NCI-H2196 (cell line): ENCODE data around the gene PSG6.
"Not testable (repeated sequence)": the region's sequence is repeated elsewhere in the genome, so short reads cannot be mapped to it uniquely, and the experiment has no call there.

Experiments
- DNase-seq: peaks from one replicate; lab custom pipeline; 2025; ENCODE audit not compliant: unreplicated experiment; lab: John Stamatoyannopoulos, UW

PSG6 gene

GRCh38 chr19:42917634-42918033 is at the start of gene PSG6:
Gene PSG6 (minus strand): TSS chr19:42917894. CDS start chr19:42917792, 102 bp downstream.
- DNase-seq = not testable (repeated sequence)

- no peak for DNase-seq
Measured at GRCh38 chr19:42965176-42965575, 47.5 kb upstream of the PSG6 start.

GRCh38 chr19:42961119-42961518 is 43.4 kb upstream of the PSG6 start:
- no peak for DNase-seq

- DNase-seq = not testable (repeated sequence)
Measured at GRCh38 chr19:42952126-42952525, 34.4 kb upstream of the PSG6 start.

- DNase-seq = not testable (repeated sequence)
Measured at GRCh38 chr19:42951476-42951875, 33.8 kb upstream of the PSG6 start.

- no peak for DNase-seq
Measured at GRCh38 chr19:42942187-42942789, 24.6 kb upstream of the PSG6 start.

- DNase-seq = not testable (repeated sequence)
Measured at GRCh38 chr19:42937107-42937506, 19.4 kb upstream of the PSG6 start, which contains the start of gene PSG7. Gene PSG7 (minus strand): TSS chr19:42937207. CDS start chr19:42937076, 131 bp downstream.

GRCh38 chr19:42934726-42935125 is 17.0 kb upstream of the PSG6 start:
- DNase-seq = not testable (repeated sequence)

- not testable (repeated sequence) for DNase-seq
Measured at GRCh38 chr19:42934183-42934582, 16.5 kb upstream of the PSG6 start.

GRCh38 chr19:42933412-42933811 is 15.7 kb upstream of the PSG6 start:
- DNase-seq = not testable (repeated sequence)

- not testable (repeated sequence) for DNase-seq
Measured at GRCh38 chr19:42932485-42933101, 14.9 kb upstream of the PSG6 start.

GRCh38 chr19:42930214-42930613 is 12.5 kb upstream of the PSG6 start:
- not testable (repeated sequence) for DNase-seq

- DNase-seq = no peak
Measured at GRCh38 chr19:42928896-42929295, 11.2 kb upstream of the PSG6 start.

- DNase-seq = no peak
Measured at GRCh38 chr19:42926781-42927180, 9.1 kb upstream of the PSG6 start.

- DNase-seq = peak; percentile 6
Measured at GRCh38 chr19:42923106-42923505, 5.4 kb upstream of the PSG6 start.

- not testable (repeated sequence) for DNase-seq
Measured at GRCh38 chr19:42920971-42921370, 3.3 kb upstream of the PSG6 start.

GRCh38 chr19:42919757-42920079 is 2.0 kb upstream of the PSG6 start:
- no peak for DNase-seq

GRCh38 chr19:42919070-42919756 is 1.5 kb upstream of the PSG6 start:
- not testable (repeated sequence) for DNase-seq

- not testable (repeated sequence) for DNase-seq
Measured at GRCh38 chr19:42918377-42919069, 829 bp upstream of the PSG6 start.

- not testable (repeated sequence) for DNase-seq
Measured at GRCh38 chr19:42916931-42917330, 763 bp downstream of the PSG6 start.

GRCh38 chr19:42913516-42913915 is 4.2 kb downstream of the PSG6 start:
- not testable (repeated sequence) for DNase-seq
